Natural killer cell (primary cell): ENCODE measurements around the gene MYNN. TPM values are rescaled to one million over a fixed set of nuclear protein-coding genes. Genes with fewer than 3 reads are reported as not detected.

ENCODE experiments used
- ATAC-seq, 3 donors: fragments of 150-1000 bp in 2 of 3; fragments of 200-7000 bp in 1 of 3; cut with Tn5 transposase; 1 replicate in 1 of 3; 2 replicates in 2 of 3; pipeline ENCODE4 v1.10.0; 2021; ENCODE audit warnings: mild to moderate bottlenecking in 2 of 3, moderate library complexity in 2 of 3
- DNase-seq, 2 donors: peaks; one replicate each; pipeline versions ENCODE4 v3.0.0 to v3.0.0-alpha.2; 2013 to 2021; ENCODE audit warnings: mixed read lengths in 1 of 2
- H3K27ac ChIP-seq: one replicate; pipeline ENCODE4 v1.5.1; 2013; ENCODE audit warnings: mild to moderate bottlenecking, low read length
- H3K27me3 ChIP-seq: one replicate; pipeline ENCODE4 v1.6.1; 2013; ENCODE audit warnings: low read length; ENCODE audit not compliant: control insufficient read depth, insufficient read depth
- H3K36me3 ChIP-seq: one replicate; pipeline ENCODE4 v1.6.1; 2013; ENCODE audit warnings: low read length; ENCODE audit not compliant: control insufficient read depth, insufficient read depth
- H3K4me1 ChIP-seq: one replicate; pipeline ENCODE4 v1.6.1; 2013; ENCODE audit warnings: low read length; ENCODE audit not compliant: control insufficient read depth, insufficient read depth
- H3K4me3 ChIP-seq: one replicate; pipeline ENCODE4 v1.5.1; 2013; ENCODE audit warnings: low read length
- H3K9me3 ChIP-seq: one replicate; pipeline ENCODE4 v1.6.1; 2013; ENCODE audit warnings: low read length; ENCODE audit not compliant: control insufficient read depth, insufficient read depth
- H3K27ac Mint-ChIP-seq, 2 donors: one replicate each; pipeline ENCODE4 v1.8.0; 2022; ENCODE audit warnings: mild to moderate bottlenecking in 2 of 2, mixed read lengths in 2 of 2, moderate library complexity in 1 of 2
- H3K27me3 Mint-ChIP-seq, 2 donors: one replicate each; pipeline ENCODE4 v1.8.0; 2022; ENCODE audit warnings: low read depth in 2 of 2, mixed read lengths in 2 of 2
- H3K36me3 Mint-ChIP-seq: one replicate; pipeline ENCODE4 v1.8.0; 2022; ENCODE audit warnings: mixed read lengths
- H3K4me1 Mint-ChIP-seq, 2 donors: one replicate each; pipeline ENCODE4 v1.8.0; 2022; ENCODE audit warnings: mixed read lengths in 2 of 2
- H3K4me3 Mint-ChIP-seq: one replicate; pipeline ENCODE4 v1.8.0; 2022; ENCODE audit warnings: mild to moderate bottlenecking, moderate library complexity, mixed read lengths
- H3K9me3 Mint-ChIP-seq, 2 donors: one replicate each; pipeline ENCODE4 v1.8.0; 2022; ENCODE audit warnings: mixed read lengths in 2 of 2
- CTCF ChIP-seq: fragments of 200-600 bp; IDR thresholded peaks from one replicate; pipeline ENCODE4 v1.8.0; 2022; ENCODE audit warnings: antibody characterized with exemption
- WGBS: methylation state at CpG from one replicate; pipeline ENCODE4 v1.1.7; 2013; ENCODE audit warnings: missing lambda C conversion rate; ENCODE audit not compliant: insufficient coverage; 5-methylcytosine and 5-hydroxymethylcytosine counted together
- intact Hi-C: fragments of 100-400 bp; cut with micrococcal nuclease; formaldehyde crosslinking; loops from one replicate; pipeline ENCODE4 v1.14.2; 2022
- total RNA-seq, 4 donors: library from RNA; stranded (reverse); fragments of 120-200 nt in 1 of 4; gene quantifications; one replicate each; pipeline versions ENCODE4 v1.2.3 to v1.2.4, GENCODE V29; 2013 to 2022

MYNN gene
- total RNA-seq, 3 donors from 2014 or later (not counting 1 experiment from before 2014, with no cell fraction given), result 19.5 to 29.9 (median 29.2) TPM

- intact Hi-C loops, result no loop called here
- H3K27me3 ChIP-seq, result no peaks in the 10 kb centered on the region
- H3K9me3 Mint-ChIP-seq, result peaks cover 0 to 3% of the 10 kb centered on the region in 2 donors
- H3K4me1 Mint-ChIP-seq, result peaks cover 12% of the 10 kb centered on the region in 2 donors
- no peak overlapping the region for H3K4me3 Mint-ChIP-seq
- no peak overlapping the region for H3K27ac Mint-ChIP-seq
- ATAC-seq, result no peak
- DNase-seq, result no peak
- TF ChIP-seq CTCF, result no peak
- H3K27me3 Mint-ChIP-seq, result peaks cover 34 to 49% of the 10 kb centered on the region in 2 donors
- H3K27ac ChIP-seq, result no peak overlapping the region
- no peaks in the 10 kb centered on the region for H3K36me3 ChIP-seq
- no CpG with 5 or more reads among the region's 2 CpGs for WGBS
- H3K4me3 ChIP-seq, result no peak overlapping the region
- peaks cover 13% of the 10 kb centered on the region for H3K36me3 Mint-ChIP-seq
- peaks cover 12% of the 10 kb centered on the region for H3K4me1 ChIP-seq
- H3K9me3 ChIP-seq, result no peaks in the 10 kb centered on the region
Observed at GRCh38 chr3:169818316-169818715, 45.1 kb downstream of the MYNN start.

GRCh38 chr3:169822091-169822490 lies 48.9 kb downstream of the MYNN start:
- no peak for DNase-seq
- no peaks in the 10 kb centered on the region for H3K36me3 Mint-ChIP-seq
- H3K27ac Mint-ChIP-seq, result no peak overlapping the region
- H3K27me3 Mint-ChIP-seq, result peaks cover 26 to 39% of the 10 kb centered on the region in 2 donors
- H3K4me1 Mint-ChIP-seq, result no peaks in the 10 kb centered on the region
- H3K4me1 ChIP-seq, result no peaks in the 10 kb centered on the region
- no peak for ATAC-seq
- no peaks in the 10 kb centered on the region for H3K27me3 ChIP-seq
- no peaks in the 10 kb centered on the region for H3K36me3 ChIP-seq
- H3K27ac ChIP-seq, result no peak overlapping the region
- H3K4me3 ChIP-seq, result no peak overlapping the region
- intact Hi-C loops, result no loop called here
- H3K4me3 Mint-ChIP-seq, result no peak overlapping the region
- no peak for TF ChIP-seq CTCF
- no peaks in the 10 kb centered on the region for H3K9me3 Mint-ChIP-seq
- 93% methylated on average over 15 of the region's 15 CpGs for WGBS
- H3K9me3 ChIP-seq, result no peaks in the 10 kb centered on the region

- no peaks in the 10 kb centered on the region for H3K4me1 ChIP-seq
- Mint-ChIP-seq H3K4me3 (no peak overlapping the region), H3K27me3 (peaks cover 22 to 35% of the 10 kb centered on the region in 2 donors)
Observed at GRCh38 chr3:169822540-169822939, 49.3 kb downstream of the MYNN start.

More at GRCh38 chr3:169822540-169822939, 49.3 kb downstream of the MYNN start:
- DNase-seq (no peak), ATAC-seq (no peak)
- Histone ChIP-seq H3K27ac (no peak overlapping the region), H3K9me3 (no peaks in the 10 kb centered on the region), H3K4me3 (no peak overlapping the region), H3K36me3 (no peaks in the 10 kb centered on the region), H3K27me3 (no peaks in the 10 kb centered on the region)
- H3K4me1 Mint-ChIP-seq, result no peaks in the 10 kb centered on the region
- no peak for TF ChIP-seq CTCF
- no peaks in the 10 kb centered on the region for H3K36me3 Mint-ChIP-seq
- no peaks in the 10 kb centered on the region for H3K9me3 Mint-ChIP-seq
- H3K27ac Mint-ChIP-seq, result no peak overlapping the region
- 95% methylated on average over 20 of the region's 20 CpGs for WGBS
- intact Hi-C loops, result no loop called here
